Measurements from ENCODE around the gene PRICKLE1. TPM values are rescaled to one million over a fixed set of nuclear protein-coding genes. Genes with fewer than 3 reads are reported as not detected.

Gene PRICKLE1
- polyA plus RNA-seq, 1 donor (not counting 4 experiments of a cell fraction or from before 2014, with no cell fraction given), result 3.5 TPM

DNA sequence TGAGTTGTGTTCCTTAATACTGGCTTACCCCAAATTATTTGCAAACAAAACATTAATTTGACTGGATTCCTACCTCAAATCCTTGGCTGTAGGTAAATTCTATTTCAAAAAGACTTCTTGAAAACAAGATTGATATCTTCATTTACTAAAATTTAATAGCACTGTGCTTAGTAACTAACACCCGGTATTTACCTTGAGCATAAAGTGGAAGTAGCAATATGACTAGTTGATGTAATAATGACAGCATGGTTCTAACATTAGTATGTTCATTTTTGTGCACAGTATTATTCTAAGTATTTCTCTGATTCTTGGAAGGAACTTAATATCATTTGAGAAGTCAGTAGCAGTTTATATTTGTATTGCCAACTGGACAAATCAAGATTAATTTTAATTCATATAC lies 166.8 kb downstream of the PRICKLE1 start:
- dilution Hi-C loops (cut with MboI; ENCODE audit: extremely low pct_ligation_motif_present, low sequenced_read_pairs), result no loop called here
- Histone ChIP-seq H3K9ac (ENCODE audit: control insufficient read depth, extremely low read depth, insufficient read depth, low read length) (no peak overlapping the region), H3K9me3 (ENCODE audit: control insufficient read depth, low read depth, low read length) (no peaks in the 10 kb centered on the region), H4K20me1 (ENCODE audit: control insufficient read depth, extremely low read depth, insufficient read depth, low read length) (no peaks in the 10 kb centered on the region), H3K4me2 (ENCODE audit: control insufficient read depth, extremely low read depth, insufficient read depth, low read depth, low read length) (no peak overlapping the region), H3K27ac (ENCODE audit: control insufficient read depth, insufficient read depth, low read length) (no peak overlapping the region), H3K36me3 (ENCODE audit: control insufficient read depth in 2 of 2, extremely low read depth in 1 of 2, insufficient read depth in 2 of 2, low read length in 2 of 2) (no peaks in the 10 kb centered on the region), H3K9me1 (ENCODE audit: control insufficient read depth, extremely low read depth, insufficient read depth, low read length) (no peaks in the 10 kb centered on the region), H3K79me2 (ENCODE audit: control insufficient read depth, insufficient read depth, low read length) (no peaks in the 10 kb centered on the region), H3K27me3 (ENCODE audit: control insufficient read depth, extremely low read depth, insufficient read depth, low read length) (no peaks in the 10 kb centered on the region), H3K4me3 (ENCODE audit: control insufficient read depth in 2 of 3, extremely low read depth in 1 of 3, insufficient read depth in 2 of 3, low read depth in 1 of 3, low read length in 3 of 3) (no peak overlapping the region), H2AFZ (ENCODE audit: control insufficient read depth, low read length) (no peak overlapping the region), H3K4me1 (ENCODE audit: control insufficient read depth, extremely low read depth, insufficient read depth, low read length) (peaks cover 6% of the 10 kb centered on the region)
- FAIRE-seq (no peak), DNase-seq (ENCODE audit: low read depth, low spot score) (no peak)
- TF ChIP-seq EZH2 (IDR thresholded peaks at IDR 0.05; ENCODE audit: low read length), result no peak
- TF ChIP-seq, protein P1, sequence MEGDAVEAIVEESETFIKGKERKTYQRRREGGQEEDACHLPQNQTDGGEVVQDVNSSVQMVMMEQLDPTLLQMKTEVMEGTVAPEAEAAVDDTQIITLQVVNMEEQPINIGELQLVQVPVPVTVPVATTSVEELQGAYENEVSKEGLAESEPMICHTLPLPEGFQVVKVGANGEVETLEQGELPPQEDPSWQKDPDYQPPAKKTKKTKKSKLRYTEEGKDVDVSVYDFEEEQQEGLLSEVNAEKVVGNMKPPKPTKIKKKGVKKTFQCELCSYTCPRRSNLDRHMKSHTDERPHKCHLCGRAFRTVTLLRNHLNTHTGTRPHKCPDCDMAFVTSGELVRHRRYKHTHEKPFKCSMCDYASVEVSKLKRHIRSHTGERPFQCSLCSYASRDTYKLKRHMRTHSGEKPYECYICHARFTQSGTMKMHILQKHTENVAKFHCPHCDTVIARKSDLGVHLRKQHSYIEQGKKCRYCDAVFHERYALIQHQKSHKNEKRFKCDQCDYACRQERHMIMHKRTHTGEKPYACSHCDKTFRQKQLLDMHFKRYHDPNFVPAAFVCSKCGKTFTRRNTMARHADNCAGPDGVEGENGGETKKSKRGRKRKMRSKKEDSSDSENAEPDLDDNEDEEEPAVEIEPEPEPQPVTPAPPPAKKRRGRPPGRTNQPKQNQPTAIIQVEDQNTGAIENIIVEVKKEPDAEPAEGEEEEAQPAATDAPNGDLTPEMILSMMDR (optimal IDR thresholded peaks at IDR 0.05 in 1 of 3, IDR thresholded peaks at IDR 0.05 in 1 of 3, conservative IDR thresholded peaks at IDR 0.05 in 1 of 3; ENCODE audit: extremely low read depth in 1 of 3, insufficient read depth in 2 of 3, low read length in 3 of 3), result no peak

DNA sequence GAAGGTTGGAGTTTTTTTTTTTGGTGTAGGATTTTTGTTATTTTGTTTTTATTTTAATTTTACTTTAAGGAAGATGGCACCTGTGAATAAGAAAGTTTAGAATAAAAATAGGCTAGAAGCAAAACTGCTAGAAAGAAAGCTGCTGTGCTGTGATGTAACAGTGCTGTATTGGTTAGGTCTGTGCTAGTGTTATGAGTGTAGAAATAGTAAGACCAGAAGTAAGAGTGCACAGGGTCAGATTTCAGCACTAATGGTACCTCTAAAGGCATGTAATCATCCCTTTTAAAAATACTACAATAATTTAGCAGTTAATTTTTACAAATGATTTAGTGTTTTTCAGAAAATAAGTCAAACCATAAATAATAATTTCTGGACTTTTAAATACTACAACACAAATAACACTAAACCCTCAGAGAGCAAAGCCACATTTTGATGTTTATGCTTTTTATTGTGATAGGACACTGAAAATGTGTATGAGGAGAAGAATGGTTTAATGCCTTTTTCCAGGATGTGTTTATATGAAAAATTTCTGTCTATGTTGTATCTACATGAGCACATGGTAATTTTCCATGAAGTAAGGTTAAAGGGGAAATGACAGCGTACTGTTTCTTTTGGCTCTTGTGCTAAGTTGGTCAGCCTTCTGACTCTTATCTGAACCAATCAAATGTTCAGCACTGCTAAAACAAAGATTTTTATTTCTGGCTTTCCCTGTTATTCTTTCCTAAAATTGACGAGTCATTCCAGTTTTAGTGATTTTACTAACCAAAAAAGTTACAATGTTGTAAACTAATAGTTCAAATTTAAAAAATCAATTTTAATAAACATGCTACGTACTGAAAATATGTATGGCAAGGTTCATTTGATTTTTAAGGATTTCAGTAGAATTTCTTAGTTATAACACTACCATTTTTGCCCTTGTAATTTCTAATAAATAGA lies 167.4 kb downstream of the PRICKLE1 start:
- H3K4me2 ChIP-seq (ENCODE audit: control insufficient read depth, extremely low read depth, insufficient read depth, low read depth, low read length), result no peak overlapping the region
- no peak overlapping the region for H3K9ac ChIP-seq (ENCODE audit: control insufficient read depth, extremely low read depth, insufficient read depth, low read length)
- H3K27me3 ChIP-seq (ENCODE audit: control insufficient read depth, extremely low read depth, insufficient read depth, low read length), result no peaks in the 10 kb centered on the region
- H4K20me1 ChIP-seq (ENCODE audit: control insufficient read depth, extremely low read depth, insufficient read depth, low read length), result no peaks in the 10 kb centered on the region
- dilution Hi-C loops (cut with MboI; ENCODE audit: extremely low pct_ligation_motif_present, low sequenced_read_pairs), result no loop called here
- no peaks in the 10 kb centered on the region for H3K36me3 ChIP-seq (ENCODE audit: control insufficient read depth in 2 of 2, extremely low read depth in 1 of 2, insufficient read depth in 2 of 2, low read length in 2 of 2)
- TF ChIP-seq, protein P1 (optimal IDR thresholded peaks at IDR 0.05 in 1 of 3, IDR thresholded peaks at IDR 0.05 in 1 of 3, conservative IDR thresholded peaks at IDR 0.05 in 1 of 3; ENCODE audit: extremely low read depth in 1 of 3, insufficient read depth in 2 of 3, low read length in 3 of 3), result no peak
- TF ChIP-seq EZH2 (IDR thresholded peaks at IDR 0.05; ENCODE audit: low read length), result no peak
- DNase-seq (ENCODE audit: low read depth, low spot score) (no peak), FAIRE-seq (no peak)
- no peaks in the 10 kb centered on the region for H3K79me2 ChIP-seq (ENCODE audit: control insufficient read depth, insufficient read depth, low read length)
- no peaks in the 10 kb centered on the region for H3K9me1 ChIP-seq (ENCODE audit: control insufficient read depth, extremely low read depth, insufficient read depth, low read length)
- no peak overlapping the region for H2AFZ ChIP-seq (ENCODE audit: control insufficient read depth, low read length)
- no peaks in the 10 kb centered on the region for H3K9me3 ChIP-seq (ENCODE audit: control insufficient read depth, low read depth, low read length)
- H3K4me3 ChIP-seq (ENCODE audit: control insufficient read depth in 2 of 3, extremely low read depth in 1 of 3, insufficient read depth in 2 of 3, low read depth in 1 of 3, low read length in 3 of 3), result no peak overlapping the region
- H3K4me1 ChIP-seq (ENCODE audit: control insufficient read depth, extremely low read depth, insufficient read depth, low read length), result peaks cover 6% of the 10 kb centered on the region
- H3K27ac ChIP-seq (ENCODE audit: control insufficient read depth, insufficient read depth, low read length), result no peak overlapping the region
